Loucy (cell line): ENCODE results near the gene RPH3AL.

Experiments used
- CTCF ChIP-seq: fragments of 200-600 bp; sonication (generic); conservative IDR thresholded peaks from 2 replicates; pipeline ENCODE4 v1.5.1; 2014; ENCODE audit warnings: mild to moderate bottlenecking, antibody characterized with exemption, low read length
- EZH2phosphoT487 ChIP-seq: fragments of 200-600 bp; IDR thresholded peaks from 2 replicates; pipeline ENCODE4 v1.6.1; 2018; ENCODE audit warnings: antibody characterized with exemption, mild to moderate bottlenecking, moderate library complexity, borderline replicate concordance

- TF ChIP-seq CTCF (no peak), EZH2phosphoT487 (no peak)
Measured at GRCh38 chr17:265718-266117, 86.9 kb downstream of the RPH3AL start.
